Stimulated activated CD4-positive, alpha-beta T cell treated with anti-CD3 and anti-CD28 coated beads, Interleukin-2, amount 100 ng/mL, for 48 hours (primary cell): ENCODE data around the gene UNC50.

Source experiments
- DNase-seq, 2 donors: peaks; one replicate each; pipeline ENCODE4 v3.0.0-alpha.2; 2020

Gene UNC50, protein sequence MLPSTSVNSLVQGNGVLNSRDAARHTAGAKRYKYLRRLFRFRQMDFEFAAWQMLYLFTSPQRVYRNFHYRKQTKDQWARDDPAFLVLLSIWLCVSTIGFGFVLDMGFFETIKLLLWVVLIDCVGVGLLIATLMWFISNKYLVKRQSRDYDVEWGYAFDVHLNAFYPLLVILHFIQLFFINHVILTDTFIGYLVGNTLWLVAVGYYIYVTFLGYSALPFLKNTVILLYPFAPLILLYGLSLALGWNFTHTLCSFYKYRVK

GRCh38 chr2:98608116-98608961 lies at the start of gene UNC50, which contains the start of gene COA5:
Gene UNC50, plus strand, starts transcription at chr2:98608589. Its CDS starts 1,171 bp downstream, at chr2:98609760.
Gene COA5, minus strand, starts transcription at chr2:98608512. Its CDS starts 107 bp downstream, at chr2:98608405.
- peak; percentile 89 for DNase-seq

- DNase-seq, result no peak
These were observed 49.4 kb upstream of the UNC50 start for GRCh38 chr2:98558852-98559530.

DNA sequence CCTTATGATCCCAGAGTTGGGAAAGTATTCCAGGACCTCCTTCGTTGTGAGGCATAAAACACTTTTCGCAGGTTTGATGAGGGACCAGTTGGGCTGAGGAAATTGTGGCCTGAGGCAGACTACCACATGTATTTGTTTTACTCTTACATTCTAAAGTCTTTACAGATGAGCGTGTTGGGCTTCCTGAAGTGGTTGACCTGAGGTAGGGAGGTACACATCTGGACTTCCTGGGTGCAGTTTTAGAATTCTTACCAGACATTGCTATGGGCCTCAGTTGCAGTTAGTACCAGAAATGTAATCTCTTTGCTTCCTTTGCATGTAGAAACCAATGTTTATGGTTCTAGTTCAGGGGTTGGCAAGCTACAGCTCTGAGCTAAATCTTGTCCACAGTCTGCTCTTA lies 48.8 kb upstream of the UNC50 start:
- no peak for DNase-seq

GRCh38 chr2:98560256-98560771 lies 48.1 kb upstream of the UNC50 start:
- DNase-seq, result no peak

- no peak for DNase-seq
These were observed 47.4 kb upstream of the UNC50 start for GRCh38 chr2:98561018-98561417.

GRCh38 chr2:98561902-98562695 lies 46.3 kb upstream of the UNC50 start:
- no peak for DNase-seq

DNA sequence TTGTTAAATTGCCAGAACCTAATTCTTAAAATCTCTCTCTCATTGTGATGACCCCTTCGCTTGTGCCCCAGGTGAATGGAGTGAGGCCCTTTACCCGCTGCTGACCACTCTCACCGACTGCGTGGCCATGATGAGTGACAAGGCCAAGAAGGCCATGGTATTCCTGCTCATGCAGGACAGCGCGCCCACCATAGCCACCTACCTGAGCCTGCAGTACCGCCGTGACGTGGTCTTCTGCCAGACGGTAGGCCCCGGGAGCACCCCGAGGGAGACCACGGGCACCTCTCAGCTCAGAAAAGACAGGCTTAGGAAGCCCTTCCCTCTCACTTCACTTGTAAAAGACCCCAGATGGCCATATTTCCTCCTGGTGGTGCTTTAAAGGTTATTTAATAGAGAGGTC lies 45.0 kb upstream of the UNC50 start:
- DNase-seq, result no peak

DNA sequence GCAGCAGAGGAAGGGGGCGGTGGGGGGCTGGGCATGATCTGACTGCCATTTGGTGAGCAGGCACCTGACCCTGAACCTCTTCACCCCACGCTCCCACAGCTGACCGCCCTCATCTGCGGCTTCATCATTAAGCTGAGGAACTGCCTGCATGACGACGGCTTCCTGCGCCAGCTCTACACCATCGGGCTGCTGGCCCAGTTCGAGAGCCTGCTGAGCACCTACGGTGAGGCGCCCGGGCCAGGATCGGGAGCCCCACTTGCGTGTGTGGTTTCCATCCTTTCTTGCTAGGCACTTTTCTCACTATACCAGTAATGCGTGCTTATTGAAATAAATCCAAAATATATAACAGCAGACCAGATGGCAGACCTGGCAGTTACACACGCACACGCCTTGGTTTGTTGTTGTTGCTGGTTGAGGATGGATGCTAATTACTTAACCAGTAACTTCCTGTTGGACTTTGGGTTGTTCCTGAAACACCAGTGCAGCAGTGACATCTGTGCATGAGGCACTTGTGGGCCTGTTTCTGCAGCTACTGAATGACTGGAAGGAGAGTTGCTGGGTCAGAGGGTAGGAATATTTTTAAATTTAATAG lies 43.8 kb upstream of the UNC50 start:
- no peak for DNase-seq

- no peak for DNase-seq
These were observed 43.0 kb upstream of the UNC50 start for GRCh38 chr2:98565286-98565860.

GRCh38 chr2:98565941-98566340 lies 42.4 kb upstream of the UNC50 start:
- no peak for DNase-seq

- DNase-seq, result no peak
These were observed 40.0 kb upstream of the UNC50 start for GRCh38 chr2:98568161-98568956.

- DNase-seq, result peak; percentile 76 to 80
These were observed 39.1 kb upstream of the UNC50 start for GRCh38 chr2:98569197-98569793.

DNA sequence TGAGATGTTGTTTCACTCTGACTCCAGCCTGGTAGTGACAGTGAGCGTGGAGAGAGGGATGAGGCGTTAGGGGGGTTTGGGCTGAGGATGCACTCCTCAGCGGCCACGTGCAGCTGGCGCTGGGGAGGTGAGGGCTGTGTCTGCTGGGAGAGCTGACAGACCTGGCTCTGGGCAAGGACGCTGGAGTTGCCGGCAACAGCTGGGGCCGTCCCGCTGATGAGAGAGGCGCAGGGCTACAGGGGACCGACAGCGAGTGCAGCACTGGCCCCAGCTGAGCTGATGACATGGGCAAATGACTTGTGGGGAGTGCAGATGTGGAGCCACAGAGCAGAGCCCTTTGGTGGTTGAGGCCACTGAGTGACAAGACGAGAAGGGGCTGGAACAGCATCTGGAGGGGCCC lies 38.5 kb upstream of the UNC50 start:
- DNase-seq, result no peak

DNA sequence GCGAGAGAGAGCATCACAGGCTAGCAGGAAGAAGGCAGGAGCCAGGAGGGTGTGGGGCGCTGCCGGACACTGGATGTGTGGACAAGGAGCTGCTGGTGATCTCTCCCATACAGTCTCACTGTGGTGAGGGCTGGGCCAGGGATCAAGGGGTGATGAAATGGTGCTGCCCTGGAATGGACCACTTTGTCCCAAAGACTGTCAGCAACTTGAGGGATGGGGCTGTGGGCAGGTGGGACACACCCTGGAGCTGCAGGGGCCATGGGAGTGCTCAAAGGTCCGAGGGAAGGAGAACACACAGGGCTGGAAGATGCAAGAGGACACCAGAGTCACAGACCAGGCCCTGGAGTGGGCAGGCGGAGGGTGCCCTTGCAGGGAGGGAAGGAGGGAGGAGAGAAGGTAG lies 38.0 kb upstream of the UNC50 start:
- no peak for DNase-seq

DNA sequence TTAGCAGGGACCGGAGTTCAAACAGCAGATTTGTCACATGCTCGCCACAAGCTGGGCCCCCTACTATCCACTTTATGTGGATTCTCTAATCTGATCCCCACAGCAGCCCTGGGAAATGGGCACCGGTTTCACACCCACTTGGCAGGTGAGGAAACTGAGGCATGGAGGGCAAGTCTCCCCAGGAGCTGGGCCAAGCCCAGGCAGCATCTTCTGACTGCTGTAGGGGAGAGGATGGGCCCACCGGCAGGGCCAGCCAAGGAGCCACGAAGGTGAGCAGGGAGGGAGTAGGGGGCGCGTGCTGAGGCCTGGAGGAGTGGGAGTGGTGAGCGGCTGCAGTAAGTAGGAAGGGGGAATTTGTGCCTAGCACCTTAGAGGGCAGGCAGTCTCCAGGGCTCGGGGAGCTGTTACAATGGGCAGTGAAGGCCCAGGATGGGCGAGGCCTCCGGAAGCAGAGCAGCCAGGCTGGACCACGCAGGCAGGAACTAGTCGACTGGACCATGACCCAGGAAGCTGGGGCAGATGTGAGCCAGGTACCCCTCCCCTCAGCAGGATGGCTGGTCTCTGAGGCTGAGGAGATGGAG lies 37.2 kb upstream of the UNC50 start:
- DNase-seq, result no peak

GRCh38 chr2:98571796-98572195 lies 36.6 kb upstream of the UNC50 start:
- DNase-seq, result no peak

- no peak for DNase-seq
These were observed 36.2 kb upstream of the UNC50 start for GRCh38 chr2:98572211-98572610.

- no peak for DNase-seq
These were observed 35.7 kb upstream of the UNC50 start for GRCh38 chr2:98572676-98573075.

GRCh38 chr2:98573426-98573825 lies 35.0 kb upstream of the UNC50 start:
- no peak for DNase-seq

DNA sequence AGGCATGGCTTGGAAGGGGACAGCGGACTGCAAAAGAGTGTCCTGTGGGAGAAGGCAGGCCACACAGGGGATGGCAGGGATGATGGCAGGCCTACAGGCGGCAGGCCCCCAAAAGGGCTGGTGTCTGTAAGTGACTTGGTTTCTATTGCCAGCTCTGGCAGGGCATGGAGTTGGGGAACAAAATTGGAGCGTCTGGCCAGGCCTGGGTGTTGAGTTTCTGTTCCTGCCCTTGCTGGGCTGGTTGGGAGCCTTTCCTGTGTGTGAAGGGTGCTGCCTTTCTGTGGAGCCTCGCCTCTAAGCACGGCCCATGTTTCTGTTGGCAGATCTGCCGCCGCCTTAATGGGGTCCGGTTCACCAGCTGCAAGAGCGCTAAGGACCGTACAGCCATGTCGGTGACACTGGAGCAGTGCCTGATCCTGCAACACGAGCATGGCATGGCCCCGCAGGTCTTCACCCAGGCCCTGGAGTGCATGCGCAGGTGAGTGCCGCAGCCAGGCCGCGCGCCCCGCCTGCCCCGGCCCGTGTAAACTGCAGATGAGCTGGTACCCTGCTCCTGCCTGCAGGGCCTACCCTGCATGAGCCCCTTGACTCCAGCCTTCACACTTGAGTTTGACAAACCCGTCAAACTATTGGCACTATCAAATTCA lies 31.6 kb upstream of the UNC50 start:
- no peak for DNase-seq
